ENCODE results near the gene POTEE. TPM values are rescaled to one million over a fixed set of nuclear protein-coding genes. Genes with fewer than 3 reads are reported as not detected.
"Not testable (repeated sequence)": the region's sequence is repeated elsewhere in the genome, so short reads cannot be mapped to it uniquely, and the experiment has no call there.

The POTEE gene
- total RNA-seq, 1 donor from 2014 or later: not detected

DNA sequence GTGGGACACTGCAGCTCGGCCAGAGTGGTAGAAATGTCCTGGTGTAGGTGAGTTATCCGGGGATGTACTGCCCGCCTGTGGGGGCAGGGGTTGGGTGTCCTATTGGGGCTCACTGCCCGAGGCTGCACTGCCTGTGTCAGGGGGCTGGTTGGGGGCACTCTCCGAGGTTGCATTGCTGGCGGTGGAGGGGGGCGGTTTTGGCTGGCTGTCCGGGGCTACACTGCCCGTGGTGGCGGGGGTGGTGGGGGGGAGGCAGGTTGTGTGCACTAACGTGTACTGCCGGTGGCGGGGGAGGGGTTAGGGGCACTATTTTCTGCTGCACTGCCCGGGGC is 403 bp downstream of the POTEE start:
- H3K36me3 ChIP-seq (ENCODE audit: control insufficient read depth in 3 of 3, insufficient read depth in 3 of 3, low read length in 3 of 3); H3K27me3 ChIP-seq (ENCODE audit: control insufficient read depth in 3 of 3, insufficient read depth in 3 of 3, low read length in 3 of 3); H3K9ac ChIP-seq (ENCODE audit: low read depth in 1 of 3, low read length in 3 of 3); H3K27ac ChIP-seq (ENCODE audit: low read depth, low read length); H3K4me1 ChIP-seq (ENCODE audit: control insufficient read depth in 3 of 3, insufficient read depth in 3 of 3, low read length in 3 of 3); H3K4me3 ChIP-seq (ENCODE audit: low read length in 3 of 3); H3K9me3 ChIP-seq (ENCODE audit: control insufficient read depth in 3 of 3, low read length in 3 of 3): not testable (repeated sequence)

GRCh38 chr2:131210434-131211211 is 1.3 kb downstream of the POTEE start:
- not testable (repeated sequence) for H3K9ac ChIP-seq (ENCODE audit: low read depth in 1 of 3, low read length in 3 of 3); H3K27me3 ChIP-seq (ENCODE audit: control insufficient read depth in 3 of 3, insufficient read depth in 3 of 3, low read length in 3 of 3); H3K36me3 ChIP-seq (ENCODE audit: control insufficient read depth in 3 of 3, insufficient read depth in 3 of 3, low read length in 3 of 3); H3K27ac ChIP-seq (ENCODE audit: low read depth, low read length); H3K4me1 ChIP-seq (ENCODE audit: control insufficient read depth in 3 of 3, insufficient read depth in 3 of 3, low read length in 3 of 3); H3K4me3 ChIP-seq (ENCODE audit: low read length in 3 of 3); H3K9me3 ChIP-seq (ENCODE audit: control insufficient read depth in 3 of 3, low read length in 3 of 3)

- not testable (repeated sequence) for H3K36me3 ChIP-seq (ENCODE audit: control insufficient read depth in 3 of 3, insufficient read depth in 3 of 3, low read length in 3 of 3); H3K9me3 ChIP-seq (ENCODE audit: control insufficient read depth in 3 of 3, low read length in 3 of 3); H3K4me3 ChIP-seq (ENCODE audit: low read length in 3 of 3)
Observed at GRCh38 chr2:131217238-131217986, 8.1 kb downstream of the POTEE start.

DNA sequence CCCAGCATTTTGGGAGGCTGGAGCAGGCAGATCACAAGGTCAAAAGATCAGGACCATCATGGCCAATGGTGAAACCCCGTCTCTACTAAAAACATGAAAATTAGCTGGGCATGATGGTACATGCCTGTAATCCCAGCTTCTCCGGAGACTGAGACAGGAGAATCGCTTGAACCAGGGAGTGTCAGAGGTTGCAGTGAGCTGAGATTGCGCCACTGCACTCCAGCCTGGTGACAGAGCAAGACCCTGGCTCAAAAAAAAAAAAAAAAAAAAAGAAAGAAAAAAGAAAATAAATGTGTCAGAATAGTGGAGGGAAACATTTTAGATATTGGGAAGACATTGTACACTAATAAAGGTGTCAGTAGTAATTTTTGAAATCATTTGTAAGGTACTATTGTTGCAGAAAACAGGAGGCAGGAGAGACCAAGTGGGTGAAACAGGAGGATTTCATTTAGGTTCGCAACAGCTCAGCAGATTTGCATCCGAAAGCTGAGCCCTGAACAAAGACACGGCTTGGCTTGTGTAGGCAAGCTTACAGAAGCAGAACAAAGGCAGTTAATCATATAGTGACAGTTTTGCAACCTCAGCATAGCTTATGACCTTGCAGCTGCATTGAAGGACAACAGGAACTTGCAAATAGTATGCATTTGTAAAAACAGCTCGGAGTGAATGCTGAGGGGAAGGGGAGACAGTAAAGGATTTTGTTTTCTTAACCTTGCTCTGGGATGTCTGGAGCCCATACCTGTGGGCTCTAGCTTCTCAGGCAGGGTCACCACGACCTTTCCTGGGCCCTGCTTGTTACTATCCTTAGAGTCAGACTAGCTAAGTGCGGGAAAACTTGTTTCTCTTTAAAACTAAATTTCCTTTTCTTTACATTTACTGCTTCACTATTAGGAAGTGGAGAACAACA is 26.5 kb downstream of the POTEE start:
- H3K9me3 ChIP-seq (ENCODE audit: control insufficient read depth in 3 of 3, low read length in 3 of 3); H3K36me3 ChIP-seq (ENCODE audit: control insufficient read depth in 3 of 3, insufficient read depth in 3 of 3, low read length in 3 of 3); H3K27me3 ChIP-seq (ENCODE audit: control insufficient read depth in 3 of 3, insufficient read depth in 3 of 3, low read length in 3 of 3); H3K27ac ChIP-seq (ENCODE audit: low read depth, low read length); H3K4me1 ChIP-seq (ENCODE audit: control insufficient read depth in 3 of 3, insufficient read depth in 3 of 3, low read length in 3 of 3); H3K4me3 ChIP-seq (ENCODE audit: low read length in 3 of 3); H3K9ac ChIP-seq (ENCODE audit: low read depth in 1 of 3, low read length in 3 of 3): not testable (repeated sequence)

More at GRCh38 chr2:131217238-131217986, 8.1 kb downstream of the POTEE start:
- H3K4me1 ChIP-seq (ENCODE audit: control insufficient read depth in 3 of 3, insufficient read depth in 3 of 3, low read length in 3 of 3); H3K27me3 ChIP-seq (ENCODE audit: control insufficient read depth in 3 of 3, insufficient read depth in 3 of 3, low read length in 3 of 3); H3K9ac ChIP-seq (ENCODE audit: low read depth in 1 of 3, low read length in 3 of 3); H3K27ac ChIP-seq (ENCODE audit: low read depth, low read length): not testable (repeated sequence)

Small RNA genes lying within 50 kb of the gene (small RNA-seq; reads per million reads assigned to genes)
- gene AC009477.1 (not detected), gene RNU6-127P (not detected)

Other genes starting within 250 kb of the POTEE start
- 57.4 TPM for gene FAM168B, start 116.1 kb upstream of the POTEE start, total RNA-seq
- 46.4 TPM for gene PLEKHB2, start 104.2 kb upstream of the POTEE start, total RNA-seq
- not detected for gene RAB6D, start 154.6 kb downstream of the POTEE start, total RNA-seq